GM18526 (cell line): ENCODE data around the gene RASGRP2.

Source experiments
- POLR2A ChIP-seq: IDR thresholded peaks from 3 replicates; pipeline ENCODE4 v1.6.1; 2011; ENCODE audit not compliant: insufficient read length; ENCODE audit errors: extremely low read depth

RASGRP2 gene

GRCh38 chr11:64721359-64721699 is 22.6 kb downstream of the RASGRP2 start:
- no peak for TF ChIP-seq POLR2A

- no peak for TF ChIP-seq POLR2A
Measured at GRCh38 chr11:64720640-64721358, 23.1 kb downstream of the RASGRP2 start.

- TF ChIP-seq POLR2A: no peak
Measured at GRCh38 chr11:64720167-64720566, 23.8 kb downstream of the RASGRP2 start.

- no peak for TF ChIP-seq POLR2A
Measured at GRCh38 chr11:64719406-64719805, 24.5 kb downstream of the RASGRP2 start.

- TF ChIP-seq POLR2A: no peak
Measured at GRCh38 chr11:64718780-64719124, 25.2 kb downstream of the RASGRP2 start.

GRCh38 chr11:64718084-64718779 is 25.7 kb downstream of the RASGRP2 start:
- no peak for TF ChIP-seq POLR2A

GRCh38 chr11:64717268-64717578 is 26.7 kb downstream of the RASGRP2 start:
- no peak for TF ChIP-seq POLR2A

GRCh38 chr11:64716473-64717267 is 27.3 kb downstream of the RASGRP2 start:
- no peak for TF ChIP-seq POLR2A

- no peak for TF ChIP-seq POLR2A
Measured at GRCh38 chr11:64715756-64716472, 28.0 kb downstream of the RASGRP2 start.

- TF ChIP-seq POLR2A: no peak
Measured at GRCh38 chr11:64715110-64715509, 28.8 kb downstream of the RASGRP2 start.

- TF ChIP-seq POLR2A: no peak
Measured at GRCh38 chr11:64714666-64715065, 29.3 kb downstream of the RASGRP2 start.

GRCh38 chr11:64713781-64714363 is 30.1 kb downstream of the RASGRP2 start:
- TF ChIP-seq POLR2A: no peak

- no peak for TF ChIP-seq POLR2A
Measured at GRCh38 chr11:64713016-64713707, 30.8 kb downstream of the RASGRP2 start.

- no peak for TF ChIP-seq POLR2A
Measured at GRCh38 chr11:64712430-64713015, 31.4 kb downstream of the RASGRP2 start.

- no peak for TF ChIP-seq POLR2A
Measured at GRCh38 chr11:64711956-64712362, 32.0 kb downstream of the RASGRP2 start.
